SJCRH30 (cell line): ENCODE data around the gene LMBRD2. TPM values are rescaled to one million over a fixed set of nuclear protein-coding genes. Genes with fewer than 3 reads are reported as not detected.

Experiments used
- DNase-seq, 2 experiments: peaks; one replicate each; pipeline ENCODE4 v3.0.0-alpha.2; 2015 to 2020
- H3K27ac ChIP-seq: fragments of 250-450 bp; sonication (Bioruptor Pico); 2 replicates; pipeline ENCODE4 v1.5.1; 2020; ENCODE audit warnings: mild to moderate bottlenecking, moderate library complexity
- H3K27me3 ChIP-seq: fragments of 250-450 bp; sonication (Bioruptor Pico); 2 replicates; pipeline ENCODE4 v1.5.1; 2020; ENCODE audit warnings: mild to moderate bottlenecking, moderate library complexity
- H3K36me3 ChIP-seq: fragments of 250-450 bp; sonication (Bioruptor Pico); 2 replicates; pipeline ENCODE4 v1.5.1; 2020; ENCODE audit warnings: mild to moderate bottlenecking, moderate library complexity
- H3K4me1 ChIP-seq: fragments of 250-450 bp; sonication (Bioruptor Pico); 2 replicates; pipeline ENCODE4 v1.5.1; 2020; ENCODE audit warnings: mild to moderate bottlenecking, moderate library complexity
- H3K4me3 ChIP-seq: fragments of 250-450 bp; sonication (Bioruptor Pico); 2 replicates; pipeline ENCODE4 v1.5.1; 2020; ENCODE audit warnings: mild to moderate bottlenecking, moderate library complexity
- H3K9me3 ChIP-seq: fragments of 250-450 bp; sonication (Bioruptor Pico); replicated peaks from 2 replicates; pipeline ENCODE4 v1.5.1; 2020; ENCODE audit warnings: mild to moderate bottlenecking, moderate library complexity
- total RNA-seq: library from RNA; depleted of rRNA; stranded (reverse); fragments of >200 nt; shearing (Covaris generic); gene quantifications from 2 replicates; pipeline ENCODE4 v1.2.3, GENCODE V29; 2014; rRNA removed

The LMBRD2 gene
- total RNA-seq, 1 experiment from 2014 or later = 14.9 TPM

GRCh38 chr5:36058776-36059175 lies 92.9 kb downstream of the LMBRD2 start:
- peaks cover 6% of the 10 kb centered on the region; the same call in 1 of the 2 replicates for H3K4me1 ChIP-seq
- DNase-seq = no peak
- H3K27me3 ChIP-seq = no peaks in the 10 kb centered on the region; the same call in 1 of the 2 replicates
- no peaks in the 10 kb centered on the region for H3K9me3 ChIP-seq
- H3K27ac ChIP-seq = no peak overlapping the region
- no peaks in the 10 kb centered on the region for H3K36me3 ChIP-seq
- H3K4me3 ChIP-seq = no peak overlapping the region

- Histone ChIP-seq H3K27ac (no peak overlapping the region), H3K4me3 (no peak overlapping the region), H3K9me3 (no peaks in the 10 kb centered on the region), H3K27me3 (no peaks in the 10 kb centered on the region), H3K4me1 (peaks cover 6% of the 10 kb centered on the region; the same call in 1 of the 2 replicates), H3K36me3 (no peaks in the 10 kb centered on the region)
- no peak for DNase-seq
These were observed 94.3 kb downstream of the LMBRD2 start for GRCh38 chr5:36057386-36057785.

- DNase-seq = no peak
- Histone ChIP-seq H3K9me3 (no peaks in the 10 kb centered on the region), H3K4me1 (peaks cover 6% of the 10 kb centered on the region; the same call in 1 of the 2 replicates), H3K27me3 (no peaks in the 10 kb centered on the region), H3K4me3 (no peak overlapping the region), H3K36me3 (no peaks in the 10 kb centered on the region), H3K27ac (no peak overlapping the region)
These were observed 95.3 kb downstream of the LMBRD2 start for GRCh38 chr5:36056422-36056821.

- H3K27ac ChIP-seq = no peak overlapping the region
These were observed 95.7 kb downstream of the LMBRD2 start for GRCh38 chr5:36055984-36056383.

GRCh38 chr5:36054647-36055046 lies 97.0 kb downstream of the LMBRD2 start:
- DNase-seq = no peak
- Histone ChIP-seq H3K9me3 (no peaks in the 10 kb centered on the region), H3K27me3 (no peaks in the 10 kb centered on the region), H3K4me1 (no peaks in the 10 kb centered on the region; the same call in 1 of the 2 replicates), H3K27ac (no peak overlapping the region), H3K4me3 (no peak overlapping the region), H3K36me3 (no peaks in the 10 kb centered on the region)

More at GRCh38 chr5:36055984-36056383, 95.7 kb downstream of the LMBRD2 start:
- Histone ChIP-seq H3K4me1 (peaks cover 6% of the 10 kb centered on the region; the same call in 1 of the 2 replicates), H3K4me3 (no peak overlapping the region), H3K36me3 (no peaks in the 10 kb centered on the region), H3K27me3 (no peaks in the 10 kb centered on the region), H3K9me3 (no peaks in the 10 kb centered on the region)
- DNase-seq = no peak

- no peak overlapping the region for H3K4me3 ChIP-seq
- no peaks in the 10 kb centered on the region for H3K36me3 ChIP-seq
- H3K27ac ChIP-seq = no peak overlapping the region
These were observed 99.1 kb downstream of the LMBRD2 start for GRCh38 chr5:36052538-36052937.

GRCh38 chr5:36049949-36050348 lies 101.7 kb downstream of the LMBRD2 start:
- Histone ChIP-seq H3K27me3 (no peaks in the 10 kb centered on the region), H3K4me1 (no peaks in the 10 kb centered on the region), H3K4me3 (no peak overlapping the region), H3K27ac (no peak overlapping the region), H3K9me3 (no peaks in the 10 kb centered on the region), H3K36me3 (no peaks in the 10 kb centered on the region)
- no peak for DNase-seq

More at GRCh38 chr5:36052538-36052937, 99.1 kb downstream of the LMBRD2 start:
- DNase-seq = no peak
- Histone ChIP-seq H3K9me3 (no peaks in the 10 kb centered on the region), H3K27me3 (no peaks in the 10 kb centered on the region), H3K4me1 (no peaks in the 10 kb centered on the region)

Other genes starting within 250 kb of the LMBRD2 start
- not detected in 2 replicates for gene CAPSL, start 213.3 kb downstream of the LMBRD2 start, total RNA-seq
- gene UGT3A1, start 160.5 kb downstream of the LMBRD2 start, total RNA-seq = 1.9 and 2.0 TPM in 2 replicates
- not detected in 2 replicates for gene UGT3A2, start 85.0 kb downstream of the LMBRD2 start, total RNA-seq
- gene SKP2, start 224 bp upstream of the LMBRD2 start, total RNA-seq = 561 and 589 TPM in 2 replicates
- gene NADK2, start 90.0 kb upstream of the LMBRD2 start, total RNA-seq = 42.0 and 49.9 TPM in 2 replicates
- 0.73 and 0.93 TPM in 2 replicates for gene RANBP3L, start 150.0 kb upstream of the LMBRD2 start, total RNA-seq